ENCODE results near the gene CHST15. TPM values are rescaled to one million over a fixed set of nuclear protein-coding genes. Genes with fewer than 3 reads are reported as not detected.
"Not testable (repeated sequence)": the region's sequence is repeated elsewhere in the genome, so short reads cannot be mapped to it uniquely, and the experiment has no call there.

CHST15 gene
- total RNA-seq, 2 donors from 2014 or later, result 4.7 to 10.2 TPM

DNA sequence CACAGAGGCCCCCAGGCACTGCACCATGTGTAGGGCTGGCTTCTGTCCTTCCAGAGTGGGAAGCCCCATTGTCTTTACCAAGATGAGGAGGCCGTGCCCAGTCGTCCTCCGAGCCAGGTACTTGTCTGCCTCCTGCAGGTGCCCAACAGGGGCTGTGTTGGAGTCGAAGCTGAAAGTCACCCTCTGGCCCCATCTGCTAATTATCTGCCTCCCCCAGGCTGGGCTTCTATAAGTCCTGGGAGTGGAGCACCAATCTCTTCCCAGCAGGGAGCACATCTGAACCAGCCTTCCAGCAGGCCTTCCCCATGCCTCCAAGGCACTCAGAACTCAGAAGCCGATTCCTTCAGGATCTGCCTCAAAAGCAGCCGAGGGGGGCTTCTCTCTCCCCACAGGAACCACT, 11.6 kb upstream of the CHST15 start:
- no peaks in the 10 kb centered on the region for H3K4me1 ChIP-seq
- no peak overlapping the region for H3K4me3 ChIP-seq
- intact Hi-C loops (cut with DNase I), result no loop called here
- no peaks in the 10 kb centered on the region for H3K27me3 ChIP-seq
- H3K36me3 ChIP-seq, result no peaks in the 10 kb centered on the region
- H3K27ac ChIP-seq, result no peak overlapping the region
- no peak for DNase-seq
- no peaks in the 10 kb centered on the region for H3K9me3 ChIP-seq
- TF ChIP-seq CTCF (IDR thresholded peaks at IDR 0.05), result no peak
- H3K9ac ChIP-seq (ENCODE audit: low read depth in 2 of 2, low read length in 2 of 2), result no peak overlapping the region

GRCh38 chr10:124104011-124104627, 10.7 kb upstream of the CHST15 start:
- intact Hi-C loops (cut with DNase I), result no loop called here
- no peak overlapping the region for H3K27ac ChIP-seq

GRCh38 chr10:124101351-124101750, 8.0 kb upstream of the CHST15 start:
- Histone ChIP-seq H3K9ac (ENCODE audit: low read depth in 2 of 2, low read length in 2 of 2) (no peak overlapping the region), H3K4me3 (no peak overlapping the region), H3K36me3 (no peaks in the 10 kb centered on the region), H3K9me3 (no peaks in the 10 kb centered on the region), H3K4me1 (no peaks in the 10 kb centered on the region), H3K27ac (no peak overlapping the region), H3K27me3 (peaks cover 2% of the 10 kb centered on the region)
- no peak for DNase-seq
- intact Hi-C loops (cut with DNase I), result no loop called here
- no peak for TF ChIP-seq CTCF (IDR thresholded peaks at IDR 0.05)

More at GRCh38 chr10:124104011-124104627, 10.7 kb upstream of the CHST15 start:
- no peak for TF ChIP-seq CTCF (IDR thresholded peaks at IDR 0.05)
- H3K4me3 ChIP-seq, result no peak overlapping the region
- H3K27me3 ChIP-seq, result no peaks in the 10 kb centered on the region
- DNase-seq, result no peak
- no peaks in the 10 kb centered on the region for H3K9me3 ChIP-seq
- H3K9ac ChIP-seq (ENCODE audit: low read depth in 2 of 2, low read length in 2 of 2), result no peak overlapping the region
- H3K4me1 ChIP-seq, result no peaks in the 10 kb centered on the region
- no peaks in the 10 kb centered on the region for H3K36me3 ChIP-seq

GRCh38 chr10:124100651-124101050, 7.3 kb upstream of the CHST15 start:
- DNase-seq; H3K4me1 ChIP-seq; H3K27ac ChIP-seq; H3K27me3 ChIP-seq; H3K9me3 ChIP-seq; intact Hi-C loops (cut with DNase I); H3K36me3 ChIP-seq; H3K4me3 ChIP-seq; H3K9ac ChIP-seq (ENCODE audit: low read depth in 2 of 2, low read length in 2 of 2): not testable (repeated sequence)

DNA sequence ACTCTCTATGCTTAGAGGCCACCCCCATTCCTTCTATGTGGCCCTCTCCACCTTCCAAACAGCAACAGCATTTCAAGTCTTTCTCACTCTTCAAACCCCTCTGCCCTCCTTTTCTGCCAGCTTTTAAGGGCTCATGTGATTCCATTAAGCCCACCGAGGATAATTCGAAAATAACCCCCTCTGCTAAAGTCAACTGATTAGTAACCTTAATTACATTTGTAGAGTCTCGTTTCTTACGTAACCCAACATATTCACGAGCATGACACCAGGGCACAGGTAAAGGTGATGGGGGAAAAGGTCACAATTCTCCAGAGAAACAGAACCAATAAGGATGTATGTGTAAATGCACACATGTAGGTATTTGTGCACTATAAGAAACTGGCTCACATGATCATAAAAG, 6.7 kb upstream of the CHST15 start:
- no peak overlapping the region for H3K27ac ChIP-seq
- H3K27me3 ChIP-seq, result peaks cover 2% of the 10 kb centered on the region
- intact Hi-C loops (cut with DNase I), result no loop called here

More for the DNA sequence above, 6.7 kb upstream of the CHST15 start:
- H3K36me3 ChIP-seq, result no peaks in the 10 kb centered on the region
- no peak for TF ChIP-seq CTCF (IDR thresholded peaks at IDR 0.05)
- no peak overlapping the region for H3K9ac ChIP-seq (ENCODE audit: low read depth in 2 of 2, low read length in 2 of 2)
- no peaks in the 10 kb centered on the region for H3K4me1 ChIP-seq
- H3K4me3 ChIP-seq, result no peak overlapping the region
- H3K9me3 ChIP-seq, result no peaks in the 10 kb centered on the region
- DNase-seq, result no peak

All from colonic mucosa (tissue), 4 donors.